ENCODE data around the gene SMARCA5. TPM values are rescaled to one million over a fixed set of nuclear protein-coding genes. Genes with fewer than 3 reads are reported as not detected.

SMARCA5 gene
- polyA plus RNA-seq, 1 of the 3 experiments (the other 2 are of a cell fraction): 7.5 TPM

DNA sequence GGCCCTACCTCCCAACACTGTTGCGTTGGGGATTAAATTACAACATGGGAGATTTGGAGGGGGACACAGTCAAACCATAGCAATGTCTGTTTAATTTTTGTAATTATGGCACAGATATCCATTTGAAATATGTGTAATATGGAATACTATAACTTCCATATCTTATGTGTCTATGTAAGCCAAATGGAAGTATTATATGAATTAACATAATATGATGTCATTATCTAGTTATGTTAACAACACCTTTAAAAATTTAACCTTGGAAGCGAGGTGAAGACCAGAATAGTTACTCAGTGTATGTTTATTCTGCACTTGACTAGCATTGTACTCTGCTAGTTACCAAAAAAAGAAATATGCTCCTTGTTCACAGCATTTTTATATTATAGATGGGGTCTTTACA, 4.3 kb downstream of the SMARCA5 start:
- H3K4me2 ChIP-seq: no peak overlapping the region
- no peaks in the 10 kb centered on the region for H3K9me3 ChIP-seq
- H2AFZ ChIP-seq (ENCODE audit: low read depth): no peak overlapping the region
- H3K36me3 ChIP-seq (replicated peaks in 1 of 2; ENCODE audit: control insufficient read depth in 1 of 2, insufficient read depth in 2 of 2, low read length in 1 of 2): peaks cover 62 to 64% of the 10 kb centered on the region in 2 experiments
- H3K79me2 ChIP-seq (ENCODE audit: insufficient read depth): peaks cover 91% of the 10 kb centered on the region
- H4K20me1 ChIP-seq (ENCODE audit: insufficient read depth): peaks cover 66% of the 10 kb centered on the region
- no peak overlapping the region for H3K4me3 ChIP-seq (ENCODE audit: low read depth in 2 of 2, low read length in 1 of 2)
- H3F3A ChIP-seq (replicated peaks; ENCODE audit: insufficient read depth): peaks cover 14% of the 10 kb centered on the region
- no peak overlapping the region for H3K9ac ChIP-seq
- no peak overlapping the region for H3K27ac ChIP-seq (ENCODE audit: low read depth in 2 of 2, low read length in 1 of 2)
- DNase-seq: no peak
- 94% methylated on average over 2 of the region's 2 CpGs for WGBS (ENCODE audit: low lambda C conversion rate)
- TF ChIP-seq, protein P1, sequence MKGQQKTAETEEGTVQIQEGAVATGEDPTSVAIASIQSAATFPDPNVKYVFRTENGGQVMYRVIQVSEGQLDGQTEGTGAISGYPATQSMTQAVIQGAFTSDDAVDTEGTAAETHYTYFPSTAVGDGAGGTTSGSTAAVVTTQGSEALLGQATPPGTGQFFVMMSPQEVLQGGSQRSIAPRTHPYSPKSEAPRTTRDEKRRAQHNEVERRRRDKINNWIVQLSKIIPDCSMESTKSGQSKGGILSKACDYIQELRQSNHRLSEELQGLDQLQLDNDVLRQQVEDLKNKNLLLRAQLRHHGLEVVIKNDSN (IDR thresholded peaks at IDR 0.05; ENCODE audit: borderline replicate concordance, low read depth): no peak
- TF ChIP-seq MAX (IDR thresholded peaks at IDR 0.05; ENCODE audit: low read depth): no peak
- TF ChIP-seq, protein P2, sequence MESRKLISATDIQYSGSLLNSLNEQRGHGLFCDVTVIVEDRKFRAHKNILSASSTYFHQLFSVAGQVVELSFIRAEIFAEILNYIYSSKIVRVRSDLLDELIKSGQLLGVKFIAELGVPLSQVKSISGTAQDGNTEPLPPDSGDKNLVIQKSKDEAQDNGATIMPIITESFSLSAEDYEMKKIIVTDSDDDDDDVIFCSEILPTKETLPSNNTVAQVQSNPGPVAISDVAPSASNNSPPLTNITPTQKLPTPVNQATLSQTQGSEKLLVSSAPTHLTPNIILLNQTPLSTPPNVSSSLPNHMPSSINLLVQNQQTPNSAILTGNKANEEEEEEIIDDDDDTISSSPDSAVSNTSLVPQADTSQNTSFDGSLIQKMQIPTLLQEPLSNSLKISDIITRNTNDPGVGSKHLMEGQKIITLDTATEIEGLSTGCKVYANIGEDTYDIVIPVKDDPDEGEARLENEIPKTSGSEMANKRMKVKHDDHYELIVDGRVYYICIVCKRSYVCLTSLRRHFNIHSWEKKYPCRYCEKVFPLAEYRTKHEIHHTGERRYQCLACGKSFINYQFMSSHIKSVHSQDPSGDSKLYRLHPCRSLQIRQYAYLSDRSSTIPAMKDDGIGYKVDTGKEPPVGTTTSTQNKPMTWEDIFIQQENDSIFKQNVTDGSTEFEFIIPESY (IDR thresholded peaks at IDR 0.05; ENCODE audit: borderline replicate concordance, low read depth): no peak
- TF ChIP-seq YY1 (IDR thresholded peaks at IDR 0.05; ENCODE audit: low read depth): no peak
- no peak for TF ChIP-seq EZH2phosphoT487 (IDR thresholded peaks at IDR 0.05; ENCODE audit: borderline replicate concordance, low read depth)
- no peak for TF ChIP-seq SMC3 (IDR thresholded peaks at IDR 0.05; ENCODE audit: low read depth, low read length)
- TF ChIP-seq MEF2A (IDR thresholded peaks at IDR 0.05; ENCODE audit: borderline replicate concordance, low read depth): no peak
- no peak for TF ChIP-seq RFX5 (IDR thresholded peaks at IDR 0.05; ENCODE audit: low read length)
- no peak for TF ChIP-seq GABPA (IDR thresholded peaks at IDR 0.05; ENCODE audit: low read depth)
- no peak for TF ChIP-seq RAD21 (IDR thresholded peaks at IDR 0.05; ENCODE audit: low read length)
- TF ChIP-seq USF2 (IDR thresholded peaks at IDR 0.05; ENCODE audit: borderline replicate concordance, low read depth, low read length): no peak
- no peak for TF ChIP-seq NRF1 (IDR thresholded peaks at IDR 0.05; ENCODE audit: low read depth, low read length)
- TF ChIP-seq RCOR1 (IDR thresholded peaks at IDR 0.05; ENCODE audit: low read length): no peak
- no peak for TF ChIP-seq RXRA (IDR thresholded peaks at IDR 0.05; ENCODE audit: borderline replicate concordance, low read depth)
- TF ChIP-seq ELF1 (IDR thresholded peaks at IDR 0.05): no peak
- no peak for TF ChIP-seq POLR2AphosphoS5 (IDR thresholded peaks at IDR 0.05; ENCODE audit: low read depth, low read length)
- no peak for TF ChIP-seq EP300 (IDR thresholded peaks at IDR 0.05; ENCODE audit: borderline replicate concordance in 1 of 2, low read depth in 1 of 2, low read length in 1 of 2)
- H3K4me1 ChIP-seq (ENCODE audit: control insufficient read depth in 1 of 2, insufficient read depth in 2 of 2, low read depth in 1 of 2, low read length in 1 of 2): peaks cover 0 to 14% of the 10 kb centered on the region in 2 experiments; a peak in 2 of 4 replicates
- H3K27me3 ChIP-seq (ENCODE audit: insufficient read depth): no peaks in the 10 kb centered on the region
- H3K9me2 ChIP-seq: no peaks in the 10 kb centered on the region
- CTCF ChIA-PET: interaction anchor here (1.5 kb wide), 1 partner anchor 14 kb away, joined by 4 read pairs; no protein-coding TSS in a partner anchor
- POLR2A ChIA-PET: no interaction called here
